Liver (tissue), 9 donors: Measurements from ENCODE around the gene ZNF587. TPM values are rescaled to one million over a fixed set of nuclear protein-coding genes. Genes with fewer than 3 reads are reported as not detected.
A peak's percentile ranks its signal among the peaks of the same experiment; 100 is the strongest.
"Not testable (repeated sequence)": the region's sequence is repeated elsewhere in the genome, so short reads cannot be mapped to it uniquely, and the experiment has no call there.

Source experiments
- DNase-seq: peaks from one replicate; pipeline ENCODE4 v3.0.0-alpha.2; 2017; ENCODE audit warnings: low spot score
- H3K27ac ChIP-seq, 2 donors: one replicate each; pipeline ENCODE4 v1.7.0; 2013; ENCODE audit warnings: inconsistent platforms in 2 of 2, low read length in 2 of 2, control low read depth in 1 of 2, low read depth in 1 of 2, mild to moderate bottlenecking in 1 of 2
- H3K27me3 ChIP-seq, 4 donors: one replicate each; pipeline versions ENCODE4 v1.6.1 to v1.7.0; 2013; ENCODE audit warnings: low read length in 3 of 4, inconsistent platforms in 1 of 4, mild to moderate bottlenecking in 1 of 4, moderate library complexity in 1 of 4; ENCODE audit not compliant: control insufficient read depth in 4 of 4, insufficient read depth in 4 of 4
- H3K36me3 ChIP-seq, 4 donors: one replicate each; pipeline versions ENCODE4 v1.6.1 to v1.7.0; 2013; ENCODE audit warnings: low read length in 3 of 4, mild to moderate bottlenecking in 3 of 4, low read depth in 1 of 4, moderate library complexity in 1 of 4; ENCODE audit not compliant: control insufficient read depth in 4 of 4, insufficient read depth in 3 of 4
- H3K4me1 ChIP-seq, 4 donors: one replicate each; pipeline versions ENCODE4 v1.6.1 to v1.7.0; 2013; ENCODE audit warnings: low read length in 3 of 4, mild to moderate bottlenecking in 3 of 4, moderate library complexity in 1 of 4; ENCODE audit not compliant: control insufficient read depth in 4 of 4, insufficient read depth in 4 of 4
- H3K4me3 ChIP-seq, 3 donors: one replicate each; pipeline versions ENCODE4 v1.6.1 to v1.7.0; 2013; ENCODE audit warnings: low read length in 3 of 3, control low read depth in 1 of 3, low read depth in 1 of 3, mild to moderate bottlenecking in 1 of 3
- H3K9ac ChIP-seq, 2 donors: one replicate each; pipeline ENCODE4 v1.7.0; 2013; ENCODE audit warnings: low read length in 2 of 2, mild to moderate bottlenecking in 2 of 2, moderate library complexity in 2 of 2, control low read depth in 1 of 2, low read depth in 1 of 2
- H3K9me3 ChIP-seq, 4 donors: one replicate each; pipeline versions ENCODE4 v1.6.1 to v1.7.0; 2013; ENCODE audit warnings: low read length in 3 of 4; ENCODE audit not compliant: control insufficient read depth in 4 of 4
- ATF3 ChIP-seq: IDR thresholded peaks from 2 replicates; pipeline ENCODE4 v1.6.1; 2016; ENCODE audit warnings: antibody characterized with exemption
- EGR1 ChIP-seq, 2 donors: IDR thresholded peaks; 2 replicates each; pipeline ENCODE4 v1.6.1; 2016 to 2018; ENCODE audit warnings: antibody characterized with exemption in 2 of 2, low read depth in 2 of 2
- FOXA1 ChIP-seq: IDR thresholded peaks from 2 replicates; pipeline ENCODE4 v1.6.1; 2016; ENCODE audit warnings: antibody characterized with exemption
- FOXA2 ChIP-seq: IDR thresholded peaks from 2 replicates; pipeline ENCODE4 v1.6.1; 2016; ENCODE audit warnings: antibody characterized with exemption
- GABPA ChIP-seq, 2 donors: IDR thresholded peaks in 1 of 2; conservative IDR thresholded peaks in 1 of 2; 2 replicates each; pipeline ENCODE4 v1.6.1; 2016; ENCODE audit warnings: antibody characterized with exemption in 2 of 2, mild to moderate bottlenecking in 1 of 2, moderate library complexity in 1 of 2
- HNF4A ChIP-seq, 2 donors: conservative IDR thresholded peaks; 2 replicates each; pipeline ENCODE4 v1.6.1; 2016; ENCODE audit warnings: antibody characterized with exemption in 2 of 2, mild to moderate bottlenecking in 2 of 2
- HNF4G ChIP-seq: IDR thresholded peaks from 2 replicates; pipeline ENCODE4 v1.6.1; 2016; ENCODE audit warnings: antibody characterized with exemption
- NR2F2 ChIP-seq: IDR thresholded peaks from 2 replicates; pipeline ENCODE4 v1.6.1; 2016; ENCODE audit warnings: antibody characterized with exemption
- RAD21 ChIP-seq, 2 donors: IDR thresholded peaks; 2 replicates each; pipeline ENCODE4 v1.6.1; 2016; ENCODE audit warnings: antibody characterized with exemption in 2 of 2, mild to moderate bottlenecking in 2 of 2
- RXRA ChIP-seq, 2 donors: IDR thresholded peaks; 2 replicates each; pipeline ENCODE4 v1.6.1; 2017 to 2018; ENCODE audit warnings: antibody characterized with exemption in 2 of 2, mild to moderate bottlenecking in 1 of 2
- SP1 ChIP-seq: IDR thresholded peaks from 2 replicates; pipeline ENCODE4 v1.6.1; 2018; ENCODE audit warnings: antibody characterized with exemption, mild to moderate bottlenecking
- YY1 ChIP-seq: IDR thresholded peaks from 2 replicates; pipeline ENCODE4 v1.6.1; 2016; ENCODE audit warnings: antibody characterized with exemption, mild to moderate bottlenecking
- ZBTB33 ChIP-seq: IDR thresholded peaks from 2 replicates; pipeline ENCODE4 v1.6.1; 2016; ENCODE audit warnings: antibody characterized with exemption
- WGBS: extraction: QIAGEN DNeasy Blood & Tissue Kit; methylation state at CpG from one replicate; pipeline ENCODE4 v1.1.7; 2013; 5-methylcytosine and 5-hydroxymethylcytosine counted together
- polyA plus RNA-seq, 2 donors: library from polyadenylated mRNA; stranded (reverse) in 1 of 2; unstranded in 1 of 2; fragments of 200-250 nt in 1 of 2; fragments of >200 nt in 1 of 2; fragmentation: Nextera tagmentation in 1 of 2; extraction: Ambion mirVana in 1 of 2; gene quantifications; one replicate each; pipeline versions ENCODE4 v1.2.1 to v1.2.3, GENCODE V29; 2013 to 2015
- total RNA-seq, 2 donors: library from RNA; depleted of rRNA; stranded (reverse); fragments of >200 nt; gene quantifications; one replicate each; pipeline ENCODE4 v1.2.3, GENCODE V29; 2014
- TF ChIP-seq, protein P1 (sequence below): IDR thresholded peaks from 2 replicates; pipeline ENCODE4 v1.6.1; 2016; ENCODE audit warnings: antibody characterized with exemption
- donor health status: healthy.
- donor health status: healthy.
- donor health status: healthy.
- donor health status: healthy.
- donor health status: healthy.

ZNF587 gene
- 10 to 100 TPM; 15.6 to 27.8 TPM for total RNA-seq
- 1 to 10 TPM; 2.7 to 2.8 TPM for polyA plus RNA-seq

- peak; percentile 80 for DNase-seq
- Histone ChIP-seq H3K4me1 (peaks cover 4 to 14% (median 10%) of the 10 kb centered on the region in 4 donors), H3K9ac (peak within 1 kb of the TSS; percentile 60 to 68), H3K27ac (peak within 1 kb of the TSS; percentile 64 to 69), H3K4me3 (peak within 1 kb of the TSS; percentile 53 to 92 (median 89))
- H3K9me3 ChIP-seq, H3K27me3 ChIP-seq, H3K36me3 ChIP-seq: not testable (repeated sequence)
- WGBS = under 1% methylated on average over 42 of the region's 42 CpGs
- TF ChIP-seq GABPA (IDR thresholded peaks at IDR 0.05 in 1 of 2, conservative IDR thresholded peaks at IDR 0.05 in 1 of 2) (peak; percentile 36 to 87), RAD21 (IDR thresholded peaks at IDR 0.05) (peak in 1 of 2 donors; percentile 28), SP1 (peak; percentile 30), RXRA (IDR thresholded peaks at IDR 0.05) (peak in 1 of 2 donors; percentile 12), YY1 (peak; percentile 79)
- TF ChIP-seq, protein P1, sequence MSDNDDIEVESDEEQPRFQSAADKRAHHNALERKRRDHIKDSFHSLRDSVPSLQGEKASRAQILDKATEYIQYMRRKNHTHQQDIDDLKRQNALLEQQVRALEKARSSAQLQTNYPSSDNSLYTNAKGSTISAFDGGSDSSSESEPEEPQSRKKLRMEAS = peak; percentile 90
Observed at GRCh38 chr19:57849666-57850473, at the start of gene ZNF587. TSS of gene ZNF587 (plus strand) at chr19:57849859. CDS start at chr19:57850039, 180 bp downstream.

- H3K27ac ChIP-seq = no peak overlapping the region
Observed at GRCh38 chr19:57800696-57801095, 49.0 kb upstream of the ZNF587 start.

GRCh38 chr19:57802269-57802668 lies 47.4 kb upstream of the ZNF587 start:
- Histone ChIP-seq H3K4me1 (peaks cover 7 to 17% (median 12%) of the 10 kb centered on the region in 4 donors), H3K36me3 (peaks cover 0 to 5% (median 3%) of the 10 kb centered on the region in 4 donors), H3K9me3 (no peaks in the 10 kb centered on the region), H3K27me3 (no peaks in the 10 kb centered on the region), H3K4me3 (no peak overlapping the region), H3K9ac (no peak overlapping the region), H3K27ac (no peak overlapping the region)
- no peak for TF ChIP-seq GABPA (IDR thresholded peaks at IDR 0.05 in 1 of 2, conservative IDR thresholded peaks at IDR 0.05 in 1 of 2)
- TF ChIP-seq FOXA1 = no peak
- no peak for TF ChIP-seq ATF3
- no peak for TF ChIP-seq EGR1 (IDR thresholded peaks at IDR 0.05; ENCODE audit: low read depth in 2 of 2)
- TF ChIP-seq HNF4A (conservative IDR thresholded peaks at IDR 0.05) = no peak
- TF ChIP-seq HNF4G = no peak
- TF ChIP-seq FOXA2 = no peak
- TF ChIP-seq SP1 = no peak
- no peak for TF ChIP-seq RXRA (IDR thresholded peaks at IDR 0.05)
- TF ChIP-seq NR2F2 = no peak
- no peak for TF ChIP-seq YY1
- no peak for TF ChIP-seq ZBTB33
- WGBS = 92% methylated on average over 4 of the region's 4 CpGs
- no peak for DNase-seq

More at GRCh38 chr19:57800696-57801095, 49.0 kb upstream of the ZNF587 start:
- no peaks in the 10 kb centered on the region for H3K9me3 ChIP-seq
- no peak for TF ChIP-seq SP1
- H3K9ac ChIP-seq = no peak overlapping the region
- 92% methylated on average over 5 of the region's 5 CpGs for WGBS
- no peak for DNase-seq
- H3K27me3 ChIP-seq = no peaks in the 10 kb centered on the region
- peaks cover 0 to 11% (median 7%) of the 10 kb centered on the region in 4 donors for H3K36me3 ChIP-seq
- H3K4me1 ChIP-seq = peaks cover 7 to 16% (median 12%) of the 10 kb centered on the region in 4 donors
- no peak overlapping the region for H3K4me3 ChIP-seq
